Measurements from ENCODE around the gene CD2BP2. TPM values are rescaled to one million over a fixed set of nuclear protein-coding genes. Genes with fewer than 3 reads are reported as not detected.

The CD2BP2 gene
- total and polyA plus RNA-seq, 9 of the 15 experiments (the other 6 are each of a cell fraction or from before 2014, with no cell fraction given), result 3.9 to 51.1 (median 32.8) TPM

- TF ChIP-seq ZNF76 (CRISPR knock-in tag; IDR thresholded peaks at IDR 0.05; ENCODE audit: borderline replicate concordance) (peak; percentile 69; the same call in 1 of the 2 replicates), PATZ1 (CRISPR knock-in tag; IDR thresholded peaks at IDR 0.05; ENCODE audit: borderline replicate concordance) (peak; percentile 55; the same call in 1 of the 2 replicates), MXI1 (IDR thresholded peaks at IDR 0.05; ENCODE audit: low read depth, low read length) (peak; percentile 28; the same call in 1 of the 2 replicates), PHF20 (IDR thresholded peaks at IDR 0.05; ENCODE audit: partially characterized antibody) (peak; percentile 83), JUN (IDR thresholded peaks at IDR 0.05; ENCODE audit: borderline replicate concordance, low read depth, low read length) (peak; percentile 89), JUN (CRISPR knock-in tag; IDR thresholded peaks at IDR 0.05; ENCODE audit: borderline replicate concordance) (0 out of 2 replicates have a peak, but pooled peaks have one; percentile 26), KLF13 (tag; IDR thresholded peaks at IDR 0.05; ENCODE audit: borderline replicate concordance, low read depth) (0 out of 2 replicates have a peak, but pooled peaks have one; percentile 13), CAMTA2 (CRISPR knock-in tag; conservative IDR thresholded peaks at IDR 0.05) (peak; percentile 23; the same call in 1 of the 2 replicates), CTBP1 (IDR thresholded peaks at IDR 0.05; ENCODE audit: borderline replicate concordance) (peak; percentile 46; the same call in 1 of the 2 replicates), E4F1 (CRISPR knock-in tag; IDR thresholded peaks at IDR 0.05; ENCODE audit: borderline replicate concordance) (no peak), SREBF2 (CRISPR knock-in tag; IDR thresholded peaks at IDR 0.05) (0 out of 2 replicates have a peak, but pooled peaks have one; percentile 27), IRF2 (CRISPR knock-in tag; IDR thresholded peaks at IDR 0.05) (no peak), MITF (IDR thresholded peaks at IDR 0.05) (peak; percentile 60; the same call in 1 of the 2 replicates), NRF1 (conservative IDR thresholded peaks at IDR 0.05 in 1 of 2, IDR thresholded peaks at IDR 0.05 in 1 of 2) (peak; percentile 57 to 58; a peak in 3 of 4 replicates), NFE2 (IDR thresholded peaks at IDR 0.05; ENCODE audit: low read depth) (0 out of 2 replicates have a peak, but pooled peaks have one; percentile 3), MYNN (IDR thresholded peaks at IDR 0.05) (peak; percentile 30; the same call in 1 of the 2 replicates), MYNN (CRISPR knock-in tag; IDR thresholded peaks at IDR 0.05) (no peak), XRCC4 (IDR thresholded peaks at IDR 0.05; ENCODE audit: extremely low read depth, insufficient read depth, insufficient read length) (no peak), ZNF408 (CRISPR knock-in tag; IDR thresholded peaks at IDR 0.05; ENCODE audit: low read depth) (no peak), RCOR1 (IDR thresholded peaks at IDR 0.05; ENCODE audit: borderline replicate concordance in 1 of 2, low read depth in 2 of 2, low read length in 2 of 2) (0 out of 4 replicates have a peak, but pooled peaks of 1 of the 2 experiments have one; percentile 3), STAG1 (CRISPR knock-in tag; IDR thresholded peaks at IDR 0.05; ENCODE audit: borderline replicate concordance) (no peak)
Observed at GRCh38 chr16:30355144-30355953, at the start of gene CD2BP2 (continued).
